Osteocyte (in vitro differentiated cells): ENCODE measurements around the gene C1orf159. TPM values are rescaled to one million over a fixed set of nuclear protein-coding genes. Genes with fewer than 3 reads are reported as not detected.

Source experiments
- DNase-seq: peaks from one replicate; pipeline ENCODE4 v3.0.0; 2021; ENCODE audit warnings: mixed read lengths; ENCODE audit not compliant: unreplicated experiment; ENCODE audit errors: extremely low spot score
- H3K27ac Mint-ChIP-seq: one replicate; pipeline ENCODE4 v1.8.0; 2021; ENCODE audit warnings: mild to moderate bottlenecking, mixed read lengths; ENCODE audit not compliant: unreplicated experiment
- H3K27me3 Mint-ChIP-seq: one replicate; pipeline ENCODE4 v1.8.0; 2021; ENCODE audit warnings: mixed read lengths; ENCODE audit not compliant: unreplicated experiment
- H3K36me3 Mint-ChIP-seq: one replicate; pipeline ENCODE4 v1.8.0; 2021; ENCODE audit warnings: mixed read lengths; ENCODE audit not compliant: unreplicated experiment
- H3K4me1 Mint-ChIP-seq: one replicate; pipeline ENCODE4 v1.8.0; 2021; ENCODE audit warnings: mixed read lengths; ENCODE audit not compliant: unreplicated experiment
- H3K4me3 Mint-ChIP-seq: one replicate; pipeline ENCODE4 v1.8.0; 2021; ENCODE audit warnings: mild to moderate bottlenecking, moderate library complexity, mixed read lengths; ENCODE audit not compliant: unreplicated experiment
- H3K9me3 Mint-ChIP-seq: one replicate; pipeline ENCODE4 v1.8.0; 2021; ENCODE audit warnings: mixed read lengths; ENCODE audit not compliant: unreplicated experiment
- total RNA-seq: library from RNA; stranded (reverse); gene quantifications from 2 replicates; pipeline ENCODE4 v1.2.1, GENCODE V29; 2021
- TF ChIP-seq, protein P1 (sequence below): fragments of 200-600 bp; sonication (generic); IDR thresholded peaks from 2 replicates; pipeline ENCODE4 v1.5.0; 2021; ENCODE audit warnings: antibody characterized with exemption, mild to moderate bottlenecking, moderate library complexity

Gene C1orf159
- total RNA-seq, 1 donor from 2014 or later = 16.9 TPM

- Mint-ChIP-seq H3K27ac (no peak overlapping the region), H3K27me3 (no peaks in the 10 kb centered on the region), H3K9me3 (no peaks in the 10 kb centered on the region), H3K4me3 (no peak overlapping the region), H3K36me3 (peaks cover 9% of the 10 kb centered on the region), H3K4me1 (peaks cover 6% of the 10 kb centered on the region)
- DNase-seq = no peak
- TF ChIP-seq, protein P1, sequence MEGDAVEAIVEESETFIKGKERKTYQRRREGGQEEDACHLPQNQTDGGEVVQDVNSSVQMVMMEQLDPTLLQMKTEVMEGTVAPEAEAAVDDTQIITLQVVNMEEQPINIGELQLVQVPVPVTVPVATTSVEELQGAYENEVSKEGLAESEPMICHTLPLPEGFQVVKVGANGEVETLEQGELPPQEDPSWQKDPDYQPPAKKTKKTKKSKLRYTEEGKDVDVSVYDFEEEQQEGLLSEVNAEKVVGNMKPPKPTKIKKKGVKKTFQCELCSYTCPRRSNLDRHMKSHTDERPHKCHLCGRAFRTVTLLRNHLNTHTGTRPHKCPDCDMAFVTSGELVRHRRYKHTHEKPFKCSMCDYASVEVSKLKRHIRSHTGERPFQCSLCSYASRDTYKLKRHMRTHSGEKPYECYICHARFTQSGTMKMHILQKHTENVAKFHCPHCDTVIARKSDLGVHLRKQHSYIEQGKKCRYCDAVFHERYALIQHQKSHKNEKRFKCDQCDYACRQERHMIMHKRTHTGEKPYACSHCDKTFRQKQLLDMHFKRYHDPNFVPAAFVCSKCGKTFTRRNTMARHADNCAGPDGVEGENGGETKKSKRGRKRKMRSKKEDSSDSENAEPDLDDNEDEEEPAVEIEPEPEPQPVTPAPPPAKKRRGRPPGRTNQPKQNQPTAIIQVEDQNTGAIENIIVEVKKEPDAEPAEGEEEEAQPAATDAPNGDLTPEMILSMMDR = no peak
Measured at GRCh38 chr1:1040004-1040991, 75.6 kb downstream of the C1orf159 start.

DNA sequence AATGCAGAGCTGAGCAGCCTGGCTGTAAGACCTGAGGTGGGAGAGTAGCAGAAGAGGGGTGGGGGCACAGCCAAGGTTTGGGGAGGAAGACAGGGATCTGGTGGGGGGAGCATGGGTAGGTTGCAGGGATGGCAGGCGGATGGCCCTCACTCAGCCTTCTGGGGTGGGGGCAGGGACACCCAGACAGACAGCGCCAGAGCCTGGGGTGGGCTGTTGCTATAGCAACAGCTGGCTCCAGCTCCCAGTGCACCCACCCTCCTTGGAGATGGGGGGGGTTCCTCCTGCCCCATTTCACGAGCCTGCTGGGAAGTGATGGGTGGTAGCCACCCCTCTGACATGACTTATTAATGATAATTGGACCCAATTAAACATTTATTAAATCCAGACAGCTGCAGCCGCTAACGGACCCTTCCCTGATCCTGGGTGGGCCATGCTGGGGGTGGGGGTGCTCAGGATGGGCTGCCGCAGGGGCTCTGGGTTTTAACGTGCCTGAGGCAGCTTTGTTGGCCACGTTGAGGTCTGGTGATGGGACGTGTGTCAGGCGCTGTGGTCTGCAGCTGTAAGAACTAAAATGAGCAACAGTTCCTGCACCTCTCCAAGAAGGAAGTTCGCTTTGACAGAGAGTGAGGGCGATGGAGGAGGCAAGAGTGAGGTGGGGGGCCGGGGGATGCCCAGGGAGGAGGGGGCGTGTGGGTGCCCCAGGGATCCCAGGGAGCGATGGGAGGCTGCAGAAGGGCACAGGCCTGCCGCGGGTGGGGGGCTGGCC lies 76.6 kb downstream of the C1orf159 start:
- Mint-ChIP-seq H3K27me3 (no peaks in the 10 kb centered on the region), H3K9me3 (no peaks in the 10 kb centered on the region), H3K4me1 (peaks cover 6% of the 10 kb centered on the region), H3K36me3 (peaks cover 6% of the 10 kb centered on the region), H3K27ac (no peak overlapping the region), H3K4me3 (peak overlapping the region; percentile 19)
- TF ChIP-seq, protein P1 = no peak
- no peak for DNase-seq

GRCh38 chr1:1038694-1039093 lies 77.2 kb downstream of the C1orf159 start:
- DNase-seq = no peak
- Mint-ChIP-seq H3K9me3 (no peaks in the 10 kb centered on the region), H3K27me3 (no peaks in the 10 kb centered on the region), H3K27ac (no peak overlapping the region), H3K4me3 (no peak overlapping the region), H3K4me1 (peaks cover 6% of the 10 kb centered on the region), H3K36me3 (peaks cover 6% of the 10 kb centered on the region)
- TF ChIP-seq, protein P1 = no peak

- Mint-ChIP-seq H3K4me1 (peaks cover 6% of the 10 kb centered on the region), H3K27me3 (no peaks in the 10 kb centered on the region), H3K27ac (no peak overlapping the region), H3K4me3 (no peak overlapping the region), H3K9me3 (no peaks in the 10 kb centered on the region), H3K36me3 (peaks cover 6% of the 10 kb centered on the region)
- TF ChIP-seq, protein P1 = no peak
- no peak for DNase-seq
Measured at GRCh38 chr1:1037366-1038327, 78.2 kb downstream of the C1orf159 start.
